GM12878 (cell line): ENCODE data around the gene TMPRSS6.

Experiments
- CEBPB ChIP-seq, 2 experiments: fragments of 150-350 bp in 1 of 2; IDR thresholded peaks; 2 replicates each; pipeline ENCODE4 v1.6.1; 2012 to 2014; ENCODE audit warnings: low read depth in 2 of 2, low read length in 2 of 2, borderline replicate concordance in 1 of 2, inconsistent platforms in 1 of 2
- CHD2 ChIP-seq: IDR thresholded peaks from 2 replicates; pipeline ENCODE4 v1.6.1; 2011; ENCODE audit warnings: low read depth, low read length, improper control_type of control experiment, borderline replicate concordance
- EP300 ChIP-seq, 2 experiments: fragments of 150-350 bp in 1 of 2; IDR thresholded peaks; 2 replicates each; pipeline ENCODE4 v1.6.1; 2011 to 2012; ENCODE audit warnings: low read depth in 2 of 2, low read length in 2 of 2, borderline replicate concordance in 1 of 2, improper control_type of control experiment in 1 of 2, inconsistent platforms in 1 of 2; ENCODE audit not compliant: control insufficient read depth in 1 of 2
- EZH2 ChIP-seq: IDR thresholded peaks from 2 replicates; pipeline ENCODE4 v1.6.1; 2012; ENCODE audit warnings: low read depth, mild to moderate bottlenecking, control low read depth, inconsistent platforms, low read length, borderline replicate concordance; ENCODE audit not compliant: control insufficient read depth
- HDAC2 ChIP-seq: fragments of 200-600 bp; sonication (generic); IDR thresholded peaks from 2 replicates; pipeline ENCODE4 v1.6.1; 2017
- KDM1A ChIP-seq: fragments of 200-600 bp; sonication (generic); IDR thresholded peaks from 2 replicates; pipeline ENCODE4 v1.6.1; 2016; ENCODE audit warnings: borderline replicate concordance
- SRF ChIP-seq, 2 experiments: IDR thresholded peaks; 2 replicates each; pipeline ENCODE4 v1.6.1; 2011; ENCODE audit warnings: low read depth in 2 of 2, low read length in 2 of 2, mild to moderate bottlenecking in 1 of 2, moderate library complexity in 1 of 2
- YY1 ChIP-seq: IDR thresholded peaks from 2 replicates; pipeline ENCODE4 v1.6.1; 2011; ENCODE audit warnings: low read depth, mild to moderate bottlenecking, low read length
- ZZZ3 ChIP-seq: IDR thresholded peaks from 2 replicates; pipeline ENCODE4 v1.6.1; 2011; ENCODE audit warnings: low read depth; ENCODE audit not compliant: control insufficient read depth, insufficient read length
- TF ChIP-seq, protein P1 (sequence below), 3 experiments: IDR thresholded peaks in 2 of 3; conservative IDR thresholded peaks in 1 of 3; 2 replicates each; pipeline ENCODE4 v1.5.1; 2011; ENCODE audit warnings: low read depth in 3 of 3, low read length in 3 of 3, mild to moderate bottlenecking in 3 of 3, control low read depth in 2 of 3, moderate library complexity in 2 of 3, inconsistent platforms in 1 of 3, mixed read lengths in 1 of 3; ENCODE audit not compliant: control insufficient read depth in 2 of 3, insufficient read depth in 1 of 3; ENCODE audit errors: extremely low read depth in 1 of 3
- TF ChIP-seq, protein P2 (sequence below): fragments of 450-650 bp; formaldehyde crosslinking; IDR thresholded peaks from 2 replicates; pipeline ENCODE4 v1.5.0; 2022; ENCODE audit warnings: mild to moderate bottlenecking, missing genetic modification characterization

DNA sequence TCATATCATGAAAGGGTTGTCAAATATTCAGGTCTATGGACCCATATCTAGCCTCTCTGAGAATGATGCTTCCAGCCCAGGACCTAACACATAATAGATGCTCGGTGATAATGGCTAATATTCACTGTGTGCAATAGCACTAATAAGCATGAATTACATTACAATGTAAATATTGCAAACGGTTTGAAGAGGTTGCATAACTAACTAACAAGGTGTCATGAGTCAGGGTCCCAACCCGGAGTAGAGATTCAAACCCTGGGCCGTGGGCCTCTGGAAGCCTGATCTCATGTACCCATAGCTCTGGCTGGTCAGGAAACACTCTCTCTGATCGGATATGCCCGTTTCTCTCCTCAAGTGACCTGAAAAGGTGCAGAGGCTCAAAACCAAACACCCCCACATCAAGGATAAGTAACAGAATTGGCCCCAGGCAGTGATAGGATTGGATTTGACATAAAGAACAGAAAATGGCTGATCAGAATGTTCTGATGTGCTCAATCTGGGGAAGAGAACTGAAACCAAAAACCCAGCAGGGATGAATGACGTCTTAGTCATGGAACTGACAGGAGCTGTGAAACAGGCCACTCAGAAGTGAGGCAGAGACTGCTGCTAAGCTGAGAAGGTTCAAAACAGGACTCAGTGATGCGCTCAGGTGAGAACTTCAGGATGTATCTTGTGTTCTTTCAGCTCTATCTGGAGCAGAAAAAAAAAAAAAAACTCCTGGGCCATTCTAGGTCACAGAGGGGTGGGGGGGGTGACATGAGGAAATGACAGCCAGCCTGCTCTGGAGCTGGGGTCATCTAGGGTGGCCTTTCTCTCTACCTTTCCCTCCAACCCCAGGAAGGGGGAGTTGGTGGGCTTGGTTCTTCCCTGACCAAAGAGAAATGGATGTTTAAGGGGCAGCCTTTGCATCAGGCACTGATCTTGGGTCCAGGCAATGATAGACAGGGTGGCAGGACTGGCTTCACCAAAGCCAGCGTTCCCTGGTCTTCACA lies 64.6 kb downstream of the TMPRSS6 start:
- TF ChIP-seq, protein P1, sequence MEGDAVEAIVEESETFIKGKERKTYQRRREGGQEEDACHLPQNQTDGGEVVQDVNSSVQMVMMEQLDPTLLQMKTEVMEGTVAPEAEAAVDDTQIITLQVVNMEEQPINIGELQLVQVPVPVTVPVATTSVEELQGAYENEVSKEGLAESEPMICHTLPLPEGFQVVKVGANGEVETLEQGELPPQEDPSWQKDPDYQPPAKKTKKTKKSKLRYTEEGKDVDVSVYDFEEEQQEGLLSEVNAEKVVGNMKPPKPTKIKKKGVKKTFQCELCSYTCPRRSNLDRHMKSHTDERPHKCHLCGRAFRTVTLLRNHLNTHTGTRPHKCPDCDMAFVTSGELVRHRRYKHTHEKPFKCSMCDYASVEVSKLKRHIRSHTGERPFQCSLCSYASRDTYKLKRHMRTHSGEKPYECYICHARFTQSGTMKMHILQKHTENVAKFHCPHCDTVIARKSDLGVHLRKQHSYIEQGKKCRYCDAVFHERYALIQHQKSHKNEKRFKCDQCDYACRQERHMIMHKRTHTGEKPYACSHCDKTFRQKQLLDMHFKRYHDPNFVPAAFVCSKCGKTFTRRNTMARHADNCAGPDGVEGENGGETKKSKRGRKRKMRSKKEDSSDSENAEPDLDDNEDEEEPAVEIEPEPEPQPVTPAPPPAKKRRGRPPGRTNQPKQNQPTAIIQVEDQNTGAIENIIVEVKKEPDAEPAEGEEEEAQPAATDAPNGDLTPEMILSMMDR (IDR thresholded peaks at IDR 0.05 in 2 of 3, conservative IDR thresholded peaks at IDR 0.05 in 1 of 3; ENCODE audit: control insufficient read depth in 2 of 3, extremely low read depth in 1 of 3, insufficient read depth in 1 of 3, low read depth in 3 of 3, low read length in 3 of 3), result no peak
- TF ChIP-seq SRF (IDR thresholded peaks at IDR 0.05; ENCODE audit: low read depth in 2 of 2, low read length in 2 of 2), result no peak
- no peak for TF ChIP-seq CHD2
- no peak for TF ChIP-seq EZH2
- TF ChIP-seq HDAC2, result no peak
- no peak for TF ChIP-seq KDM1A
- no peak for TF ChIP-seq EP300 (IDR thresholded peaks at IDR 0.05; ENCODE audit: borderline replicate concordance in 1 of 2, control insufficient read depth in 1 of 2, low read depth in 2 of 2, low read length in 2 of 2)
- TF ChIP-seq, protein P2, sequence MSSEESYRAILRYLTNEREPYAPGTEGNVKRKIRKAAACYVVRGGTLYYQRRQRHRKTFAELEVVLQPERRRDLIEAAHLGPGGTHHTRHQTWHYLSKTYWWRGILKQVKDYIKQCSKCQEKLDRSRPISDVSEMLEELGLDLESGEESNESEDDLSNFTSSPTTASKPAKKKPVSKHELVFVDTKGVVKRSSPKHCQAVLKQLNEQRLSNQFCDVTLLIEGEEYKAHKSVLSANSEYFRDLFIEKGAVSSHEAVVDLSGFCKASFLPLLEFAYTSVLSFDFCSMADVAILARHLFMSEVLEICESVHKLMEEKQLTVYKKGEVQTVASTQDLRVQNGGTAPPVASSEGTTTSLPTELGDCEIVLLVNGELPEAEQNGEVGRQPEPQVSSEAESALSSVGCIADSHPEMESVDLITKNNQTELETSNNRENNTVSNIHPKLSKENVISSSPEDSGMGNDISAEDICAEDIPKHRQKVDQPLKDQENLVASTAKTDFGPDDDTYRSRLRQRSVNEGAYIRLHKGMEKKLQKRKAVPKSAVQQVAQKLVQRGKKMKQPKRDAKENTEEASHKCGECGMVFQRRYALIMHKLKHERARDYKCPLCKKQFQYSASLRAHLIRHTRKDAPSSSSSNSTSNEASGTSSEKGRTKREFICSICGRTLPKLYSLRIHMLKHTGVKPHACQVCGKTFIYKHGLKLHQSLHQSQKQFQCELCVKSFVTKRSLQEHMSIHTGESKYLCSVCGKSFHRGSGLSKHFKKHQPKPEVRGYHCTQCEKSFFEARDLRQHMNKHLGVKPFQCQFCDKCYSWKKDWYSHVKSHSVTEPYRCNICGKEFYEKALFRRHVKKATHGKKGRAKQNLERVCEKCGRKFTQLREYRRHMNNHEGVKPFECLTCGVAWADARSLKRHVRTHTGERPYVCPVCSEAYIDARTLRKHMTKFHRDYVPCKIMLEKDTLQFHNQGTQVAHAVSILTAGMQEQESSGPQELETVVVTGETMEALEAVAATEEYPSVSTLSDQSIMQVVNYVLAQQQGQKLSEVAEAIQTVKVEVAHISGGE (CRISPR knock-in tag), result no peak
- no peak for TF ChIP-seq CEBPB (IDR thresholded peaks at IDR 0.05; ENCODE audit: borderline replicate concordance in 1 of 2, low read depth in 2 of 2, low read length in 2 of 2)
- no peak for TF ChIP-seq YY1
- no peak for TF ChIP-seq ZZZ3
